Astrocyte of the spinal cord (primary cell): ENCODE measurements around the gene MRPL48.

Experiments
- DNase-seq: peaks from one replicate; pipeline ENCODE4 v3.0.0; 2011; ENCODE audit warnings: low read depth, low spot score
- H3K4me3 ChIP-seq: 2 replicates; pipeline ENCODE4 v1.5.1; 2011; ENCODE audit warnings: low read depth, mild to moderate bottlenecking, low read length, moderate library complexity
- CTCF ChIP-seq: IDR thresholded peaks from 2 replicates; pipeline ENCODE4 v1.5.1; 2012; ENCODE audit warnings: low read depth, mild to moderate bottlenecking, low read length, inconsistent platforms
- in situ Hi-C: cut with HindIII; loops from 2 replicates; pipeline ENCODE4 v1.10.0; 2017; ENCODE audit warnings: low sequenced_read_pairs

The MRPL48 gene

GRCh38 chr11:73830261-73830660, 42.6 kb downstream of the MRPL48 start:
- no peak for TF ChIP-seq CTCF
- in situ Hi-C loops, result no loop called here
- no peak overlapping the region for H3K4me3 ChIP-seq
- DNase-seq, result no peak

- TF ChIP-seq CTCF, result no peak
- in situ Hi-C loops, result no loop called here
- no peak for DNase-seq
- no peak overlapping the region for H3K4me3 ChIP-seq
These were observed 45.4 kb downstream of the MRPL48 start for GRCh38 chr11:73833067-73833466.

GRCh38 chr11:73838443-73839122, 50.9 kb downstream of the MRPL48 start:
- in situ Hi-C loops, result no loop called here
- no peak for TF ChIP-seq CTCF
- H3K4me3 ChIP-seq, result no peak overlapping the region
- peak; percentile 72 for DNase-seq

GRCh38 chr11:73839123-73839457, 51.4 kb downstream of the MRPL48 start:
- TF ChIP-seq CTCF, result no peak
- no peak overlapping the region for H3K4me3 ChIP-seq
- in situ Hi-C loops, result no loop called here
- no peak for DNase-seq

- no peak for TF ChIP-seq CTCF
- DNase-seq, result no peak
- no peak overlapping the region for H3K4me3 ChIP-seq
- in situ Hi-C loops, result no loop called here
These were observed 63.5 kb downstream of the MRPL48 start for GRCh38 chr11:73851046-73851764.

GRCh38 chr11:73852049-73852448, 64.4 kb downstream of the MRPL48 start:
- no peak for TF ChIP-seq CTCF
- no peak overlapping the region for H3K4me3 ChIP-seq
- in situ Hi-C loops, result no loop called here
- no peak for DNase-seq
